WTC11 (cell line): ENCODE results near the gene ATR. TPM values are rescaled to one million over a fixed set of nuclear protein-coding genes. Genes with fewer than 3 reads are reported as not detected.

Experiments used
- ATAC-seq: fragments of 200-7000 bp; cut with Tn5 transposase; 2 replicates; pipeline ENCODE4 v1.10.0; 2021; ENCODE audit warnings: mild to moderate bottlenecking, moderate library complexity
- Bru-seq: library from RNA; stranded (reverse); fragments of 400-500 nt; gene quantifications from one replicate; lab custom pipeline; 2021; lab: Mats Ljungman, UMichigan
- CTCF ChIA-PET: fragments of 300-600 bp; sonication (Branson Sonifier 250); formaldehyde crosslinking; loops from one replicate; lab custom pipeline; 2021; ENCODE audit warnings: antibody characterized with exemption; lab: Charles Lee
- POLR2A ChIA-PET: fragments of 350-600 bp; sonication (Branson Sonifier 250); formaldehyde crosslinking; loops from one replicate; lab custom pipeline; 2021; ENCODE audit warnings: antibody characterized with exemption; lab: Charles Lee
- DNase-seq: peaks from one replicate; pipeline ENCODE4 v3.0.0; 2021; ENCODE audit warnings: low spot score
- H3K27ac Mint-ChIP-seq: 2 replicates; pipeline ENCODE4 v1.8.0; 2021; ENCODE audit warnings: mixed read lengths
- H3K27me3 Mint-ChIP-seq: 2 replicates; pipeline ENCODE4 v1.8.0; 2021; ENCODE audit warnings: low read depth, mild to moderate bottlenecking, moderate library complexity, mixed read lengths
- H3K36me3 Mint-ChIP-seq: 2 replicates; pipeline ENCODE4 v1.8.0; 2021; ENCODE audit warnings: mixed read lengths
- H3K4me1 Mint-ChIP-seq: 2 replicates; pipeline ENCODE4 v1.8.0; 2022; ENCODE audit warnings: mixed read lengths
- H3K4me3 Mint-ChIP-seq: 2 replicates; pipeline ENCODE4 v1.8.0; 2021; ENCODE audit warnings: mild to moderate bottlenecking, moderate library complexity, mixed read lengths
- H3K9me3 Mint-ChIP-seq: 2 replicates; pipeline ENCODE4 v1.8.0; 2021; ENCODE audit warnings: mixed read lengths
- CREM ChIP-seq: sonication (generic); formaldehyde crosslinking; IDR thresholded peaks from 2 replicates; pipeline ENCODE4 v1.8.1; 2022; ENCODE audit warnings: mild to moderate bottlenecking, missing genetic modification reagents, moderate library complexity
- ELF4 ChIP-seq: sonication (generic); formaldehyde crosslinking; IDR thresholded peaks from 2 replicates; pipeline ENCODE4 v1.8.1; 2022; ENCODE audit warnings: low read depth, mild to moderate bottlenecking, moderate library complexity, missing genetic modification reagents
- ETV6 ChIP-seq: sonication (generic); formaldehyde crosslinking; IDR thresholded peaks from 2 replicates; pipeline ENCODE4 v1.8.1; 2022; ENCODE audit warnings: mild to moderate bottlenecking, missing genetic modification reagents
- FOXK1 ChIP-seq: sonication (generic); formaldehyde crosslinking; IDR thresholded peaks from 2 replicates; pipeline ENCODE4 v1.8.0; 2022; ENCODE audit warnings: mild to moderate bottlenecking, moderate library complexity, missing genetic modification reagents
- NFE2L1 ChIP-seq: sonication (generic); formaldehyde crosslinking; IDR thresholded peaks from 2 replicates; pipeline ENCODE4 v1.8.1; 2023; ENCODE audit warnings: missing genetic modification reagents
- RORB ChIP-seq: fragments of 250-450 bp; sonication (Bioruptor Pico); IDR thresholded peaks from 2 replicates; pipeline ENCODE4 v1.9.0; 2021; ENCODE audit warnings: mild to moderate bottlenecking
- SMAD3 ChIP-seq: sonication (generic); formaldehyde crosslinking; IDR thresholded peaks from 2 replicates; pipeline ENCODE4 v1.8.0; 2022; ENCODE audit warnings: missing genetic modification reagents, mild to moderate bottlenecking, borderline replicate concordance
- SMAD4 ChIP-seq: sonication (generic); formaldehyde crosslinking; IDR thresholded peaks from 2 replicates; pipeline ENCODE4 v1.8.0; 2022; ENCODE audit warnings: mild to moderate bottlenecking, missing genetic modification reagents
- TEAD1 ChIP-seq: sonication (generic); formaldehyde crosslinking; IDR thresholded peaks from 2 replicates; pipeline ENCODE4 v1.8.0; 2022; ENCODE audit warnings: mild to moderate bottlenecking, missing genetic modification reagents
- ZNF263 ChIP-seq: sonication (generic); formaldehyde crosslinking; IDR thresholded peaks from 2 replicates; pipeline ENCODE4 v1.8.1; 2022; ENCODE audit warnings: low read depth, mild to moderate bottlenecking, moderate library complexity, missing genetic modification reagents
- ZNF425 ChIP-seq: fragments of 250-450 bp; sonication (Bioruptor Pico); conservative IDR thresholded peaks from 2 replicates; pipeline ENCODE4 v1.9.0; 2021; ENCODE audit warnings: mild to moderate bottlenecking
- long read RNA-seq, 3 experiments: library from RNA in 1 of 3; library from capped mRNA in 1 of 3; library from polyadenylated mRNA in 1 of 3; unstranded in 2 of 3; stranded (forward) in 1 of 3; transcript quantifications; one replicate each; pipeline ENCODE4 v2.0.0, GENCODE V29; 2021
- total RNA-seq: library from RNA; stranded (reverse); gene quantifications from 3 replicates; pipeline ENCODE4 v1.2.3, GENCODE V29; 2021
- TF ChIP-seq, protein P1 (sequence below): sonication (generic); formaldehyde crosslinking; IDR thresholded peaks from 2 replicates; pipeline ENCODE4 v1.8.1; 2023; ENCODE audit warnings: mild to moderate bottlenecking, moderate library complexity, missing genetic modification reagents
- TF ChIP-seq, protein P2 (sequence below): sonication (generic); formaldehyde crosslinking; IDR thresholded peaks from 2 replicates; pipeline ENCODE4 v1.8.0; 2022; ENCODE audit warnings: mild to moderate bottlenecking, missing genetic modification reagents
- TF ChIP-seq, protein P3 (sequence below): fragments of 250-450 bp; sonication (Bioruptor Pico); IDR thresholded peaks from 2 replicates; pipeline ENCODE4 v1.9.0; 2021; ENCODE audit warnings: mild to moderate bottlenecking, borderline replicate concordance
- TF ChIP-seq, protein P4 (sequence below): sonication (generic); formaldehyde crosslinking; IDR thresholded peaks from 2 replicates; pipeline ENCODE4 v1.8.0; 2022; ENCODE audit warnings: missing genetic modification reagents
- TF ChIP-seq, protein P5 (sequence below): sonication (generic); formaldehyde crosslinking; IDR thresholded peaks from 2 replicates; pipeline ENCODE4 v1.8.1; 2022; ENCODE audit warnings: mild to moderate bottlenecking, moderate library complexity, missing genetic modification reagents
- TF ChIP-seq, protein P6 (sequence below): fragments of 250-450 bp; sonication (Bioruptor Pico); IDR thresholded peaks from 2 replicates; pipeline ENCODE4 v1.8.0; 2021; ENCODE audit warnings: mild to moderate bottlenecking

ATR gene
- total RNA-seq = 22.9 to 26.7 TPM (median 24.2 TPM) in 3 replicates
- percentile 77 among the genes with signal in this experiment for Bru-seq, nascent RNA
- long read RNA-seq, experiment 1, full-length matches to known transcripts = 10 of 39 reads
- long read RNA-seq, experiment 1, partial matches to known transcripts = 17 of 39 reads
- long read RNA-seq, experiment 1, other reads (novel, unspliced or antisense) = 12 of 39 reads
- long read RNA-seq, experiment 2, partial matches to known transcripts = 8 of 18 reads
- long read RNA-seq, experiment 2, other reads (novel, unspliced or antisense) = 10 of 18 reads
- long read RNA-seq, experiment 3, partial matches to known transcripts = 1 of 5 reads
- long read RNA-seq, experiment 3, other reads (novel, unspliced or antisense) = 4 of 5 reads

DNA sequence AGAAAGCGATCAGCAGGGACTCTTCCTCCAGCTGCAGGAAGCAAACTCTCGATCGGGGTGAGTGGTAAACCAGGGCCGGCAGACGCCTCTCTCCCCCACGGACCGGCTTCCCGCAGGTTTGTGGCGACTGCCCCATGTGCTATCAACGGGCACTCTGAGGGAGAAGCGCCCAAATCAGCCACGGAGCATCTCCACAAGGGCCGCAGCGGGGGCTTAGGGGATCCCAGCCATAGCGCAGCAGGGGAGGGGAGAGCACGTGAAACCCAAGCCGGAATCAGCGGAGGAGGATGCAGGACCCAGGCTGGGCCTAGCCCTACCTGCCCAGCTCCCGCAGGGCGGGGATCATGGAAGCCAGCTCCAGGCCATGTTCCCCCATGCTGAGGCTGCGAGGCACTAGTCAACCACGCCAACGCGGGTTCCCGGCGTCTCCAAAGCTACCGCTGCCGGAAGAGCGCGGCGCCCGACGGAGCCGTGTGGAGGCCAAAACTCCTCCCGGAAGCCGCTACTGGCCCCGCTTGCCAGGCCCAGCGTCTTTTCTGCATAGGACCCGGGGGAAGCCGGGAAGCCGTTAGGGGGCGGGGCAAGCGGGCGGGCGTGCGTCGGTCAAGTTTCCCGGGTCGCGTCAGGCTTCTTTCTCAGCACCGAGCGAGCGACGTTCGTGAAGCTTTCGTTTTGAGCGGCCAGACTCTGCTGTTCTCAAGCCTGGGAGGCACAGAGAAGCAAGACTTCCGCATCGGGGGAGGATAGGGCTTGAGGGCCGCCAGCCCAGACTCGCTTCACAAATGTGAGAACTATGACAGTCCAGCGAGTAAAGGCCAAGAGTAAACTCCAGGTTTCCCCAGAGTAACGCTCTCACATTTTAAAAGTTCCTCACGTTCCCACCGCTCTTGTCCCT, at the start of gene ATR:
Gene ATR, minus strand, starts transcription at position 405 of the 895 bp plus-strand sequence. Its CDS starts 29 bp downstream, at position 376.
- Mint-ChIP-seq H3K4me3 (peak within 1 kb of the TSS; percentile 98), H3K9me3 (no peaks in the 10 kb centered on the region), H3K27me3 (no peaks in the 10 kb centered on the region), H3K4me1 (peaks cover 34% of the 10 kb centered on the region), H3K36me3 (no peaks in the 10 kb centered on the region), H3K27ac (peak within 1 kb of the TSS; percentile 97)
- ChIA-PET CTCF (interaction anchor here (0.6 to 3.0 kb wide), 3 partner anchors 8 to 102 kb away, joined by 3 to 10 read pairs (median 4); no protein-coding TSS in a partner anchor), POLR2A (interaction anchor here (0.6 to 2.2 kb wide), 6 partner anchors 10 to 446 kb away, joined by 3 to 11 read pairs (median 4); partner anchors contain the start of genes TRPC1 and U2SURP)
- peak; percentile 97 for ATAC-seq
- peak; percentile 97 for DNase-seq
- peak; percentile 94 for TF ChIP-seq TEAD1 (CRISPR knock-in tag)
- TF ChIP-seq, protein P1, sequence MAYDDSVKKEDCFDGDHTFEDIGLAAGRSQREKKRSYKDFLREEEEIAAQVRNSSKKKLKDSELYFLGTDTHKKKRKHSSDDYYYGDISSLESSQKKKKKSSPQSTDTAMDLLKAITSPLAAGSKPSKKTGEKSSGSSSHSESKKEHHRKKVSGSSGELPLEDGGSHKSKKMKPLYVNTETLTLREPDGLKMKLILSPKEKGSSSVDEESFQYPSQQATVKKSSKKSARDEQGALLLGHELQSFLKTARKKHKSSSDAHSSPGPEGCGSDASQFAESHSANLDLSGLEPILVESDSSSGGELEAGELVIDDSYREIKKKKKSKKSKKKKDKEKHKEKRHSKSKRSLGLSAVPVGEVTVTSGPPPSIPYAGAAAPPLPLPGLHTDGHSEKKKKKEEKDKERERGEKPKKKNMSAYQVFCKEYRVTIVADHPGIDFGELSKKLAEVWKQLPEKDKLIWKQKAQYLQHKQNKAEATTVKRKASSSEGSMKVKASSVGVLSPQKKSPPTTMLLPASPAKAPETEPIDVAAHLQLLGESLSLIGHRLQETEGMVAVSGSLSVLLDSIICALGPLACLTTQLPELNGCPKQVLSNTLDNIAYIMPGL = peak; percentile 96
- TF ChIP-seq NFE2L1 (CRISPR knock-in tag) = peak; percentile 86
- TF ChIP-seq FOXK1 (CRISPR knock-in tag) = peak; percentile 95
- no peak for TF ChIP-seq ZNF425
- TF ChIP-seq, protein P2, sequence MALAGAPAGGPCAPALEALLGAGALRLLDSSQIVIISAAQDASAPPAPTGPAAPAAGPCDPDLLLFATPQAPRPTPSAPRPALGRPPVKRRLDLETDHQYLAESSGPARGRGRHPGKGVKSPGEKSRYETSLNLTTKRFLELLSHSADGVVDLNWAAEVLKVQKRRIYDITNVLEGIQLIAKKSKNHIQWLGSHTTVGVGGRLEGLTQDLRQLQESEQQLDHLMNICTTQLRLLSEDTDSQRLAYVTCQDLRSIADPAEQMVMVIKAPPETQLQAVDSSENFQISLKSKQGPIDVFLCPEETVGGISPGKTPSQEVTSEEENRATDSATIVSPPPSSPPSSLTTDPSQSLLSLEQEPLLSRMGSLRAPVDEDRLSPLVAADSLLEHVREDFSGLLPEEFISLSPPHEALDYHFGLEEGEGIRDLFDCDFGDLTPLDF (CRISPR knock-in tag) = peak; percentile 84
- TF ChIP-seq, protein P3, sequence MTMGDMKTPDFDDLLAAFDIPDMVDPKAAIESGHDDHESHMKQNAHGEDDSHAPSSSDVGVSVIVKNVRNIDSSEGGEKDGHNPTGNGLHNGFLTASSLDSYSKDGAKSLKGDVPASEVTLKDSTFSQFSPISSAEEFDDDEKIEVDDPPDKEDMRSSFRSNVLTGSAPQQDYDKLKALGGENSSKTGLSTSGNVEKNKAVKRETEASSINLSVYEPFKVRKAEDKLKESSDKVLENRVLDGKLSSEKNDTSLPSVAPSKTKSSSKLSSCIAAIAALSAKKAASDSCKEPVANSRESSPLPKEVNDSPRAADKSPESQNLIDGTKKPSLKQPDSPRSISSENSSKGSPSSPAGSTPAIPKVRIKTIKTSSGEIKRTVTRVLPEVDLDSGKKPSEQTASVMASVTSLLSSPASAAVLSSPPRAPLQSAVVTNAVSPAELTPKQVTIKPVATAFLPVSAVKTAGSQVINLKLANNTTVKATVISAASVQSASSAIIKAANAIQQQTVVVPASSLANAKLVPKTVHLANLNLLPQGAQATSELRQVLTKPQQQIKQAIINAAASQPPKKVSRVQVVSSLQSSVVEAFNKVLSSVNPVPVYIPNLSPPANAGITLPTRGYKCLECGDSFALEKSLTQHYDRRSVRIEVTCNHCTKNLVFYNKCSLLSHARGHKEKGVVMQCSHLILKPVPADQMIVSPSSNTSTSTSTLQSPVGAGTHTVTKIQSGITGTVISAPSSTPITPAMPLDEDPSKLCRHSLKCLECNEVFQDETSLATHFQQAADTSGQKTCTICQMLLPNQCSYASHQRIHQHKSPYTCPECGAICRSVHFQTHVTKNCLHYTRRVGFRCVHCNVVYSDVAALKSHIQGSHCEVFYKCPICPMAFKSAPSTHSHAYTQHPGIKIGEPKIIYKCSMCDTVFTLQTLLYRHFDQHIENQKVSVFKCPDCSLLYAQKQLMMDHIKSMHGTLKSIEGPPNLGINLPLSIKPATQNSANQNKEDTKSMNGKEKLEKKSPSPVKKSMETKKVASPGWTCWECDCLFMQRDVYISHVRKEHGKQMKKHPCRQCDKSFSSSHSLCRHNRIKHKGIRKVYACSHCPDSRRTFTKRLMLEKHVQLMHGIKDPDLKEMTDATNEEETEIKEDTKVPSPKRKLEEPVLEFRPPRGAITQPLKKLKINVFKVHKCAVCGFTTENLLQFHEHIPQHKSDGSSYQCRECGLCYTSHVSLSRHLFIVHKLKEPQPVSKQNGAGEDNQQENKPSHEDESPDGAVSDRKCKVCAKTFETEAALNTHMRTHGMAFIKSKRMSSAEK (CRISPR knock-in tag) = no peak
- peak; percentile 94; the same call in 1 of the 2 replicates for TF ChIP-seq SMAD3 (CRISPR knock-in tag)
- TF ChIP-seq, protein P4, sequence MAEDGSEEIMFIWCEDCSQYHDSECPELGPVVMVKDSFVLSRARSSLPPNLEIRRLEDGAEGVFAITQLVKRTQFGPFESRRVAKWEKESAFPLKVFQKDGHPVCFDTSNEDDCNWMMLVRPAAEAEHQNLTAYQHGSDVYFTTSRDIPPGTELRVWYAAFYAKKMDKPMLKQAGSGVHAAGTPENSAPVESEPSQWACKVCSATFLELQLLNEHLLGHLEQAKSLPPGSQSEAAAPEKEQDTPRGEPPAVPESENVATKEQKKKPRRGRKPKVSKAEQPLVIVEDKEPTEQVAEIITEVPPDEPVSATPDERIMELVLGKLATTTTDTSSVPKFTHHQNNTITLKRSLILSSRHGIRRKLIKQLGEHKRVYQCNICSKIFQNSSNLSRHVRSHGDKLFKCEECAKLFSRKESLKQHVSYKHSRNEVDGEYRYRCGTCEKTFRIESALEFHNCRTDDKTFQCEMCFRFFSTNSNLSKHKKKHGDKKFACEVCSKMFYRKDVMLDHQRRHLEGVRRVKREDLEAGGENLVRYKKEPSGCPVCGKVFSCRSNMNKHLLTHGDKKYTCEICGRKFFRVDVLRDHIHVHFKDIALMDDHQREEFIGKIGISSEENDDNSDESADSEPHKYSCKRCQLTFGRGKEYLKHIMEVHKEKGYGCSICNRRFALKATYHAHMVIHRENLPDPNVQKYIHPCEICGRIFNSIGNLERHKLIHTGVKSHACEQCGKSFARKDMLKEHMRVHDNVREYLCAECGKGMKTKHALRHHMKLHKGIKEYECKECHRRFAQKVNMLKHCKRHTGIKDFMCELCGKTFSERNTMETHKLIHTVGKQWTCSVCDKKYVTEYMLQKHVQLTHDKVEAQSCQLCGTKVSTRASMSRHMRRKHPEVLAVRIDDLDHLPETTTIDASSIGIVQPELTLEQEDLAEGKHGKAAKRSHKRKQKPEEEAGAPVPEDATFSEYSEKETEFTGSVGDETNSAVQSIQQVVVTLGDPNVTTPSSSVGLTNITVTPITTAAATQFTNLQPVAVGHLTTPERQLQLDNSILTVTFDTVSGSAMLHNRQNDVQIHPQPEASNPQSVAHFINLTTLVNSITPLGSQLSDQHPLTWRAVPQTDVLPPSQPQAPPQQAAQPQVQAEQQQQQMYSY = peak; percentile 74
- no peak for TF ChIP-seq ELF4
- 0 out of 2 replicates have a peak, but pooled peaks have one; percentile 15 for TF ChIP-seq SMAD4 (CRISPR knock-in tag)
- TF ChIP-seq, protein P5, sequence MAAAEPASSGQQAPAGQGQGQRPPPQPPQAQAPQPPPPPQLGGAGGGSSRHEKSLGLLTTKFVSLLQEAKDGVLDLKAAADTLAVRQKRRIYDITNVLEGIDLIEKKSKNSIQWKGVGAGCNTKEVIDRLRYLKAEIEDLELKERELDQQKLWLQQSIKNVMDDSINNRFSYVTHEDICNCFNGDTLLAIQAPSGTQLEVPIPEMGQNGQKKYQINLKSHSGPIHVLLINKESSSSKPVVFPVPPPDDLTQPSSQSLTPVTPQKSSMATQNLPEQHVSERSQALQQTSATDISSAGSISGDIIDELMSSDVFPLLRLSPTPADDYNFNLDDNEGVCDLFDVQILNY (CRISPR knock-in tag) = peak; percentile 97
- TF ChIP-seq, protein P6, sequence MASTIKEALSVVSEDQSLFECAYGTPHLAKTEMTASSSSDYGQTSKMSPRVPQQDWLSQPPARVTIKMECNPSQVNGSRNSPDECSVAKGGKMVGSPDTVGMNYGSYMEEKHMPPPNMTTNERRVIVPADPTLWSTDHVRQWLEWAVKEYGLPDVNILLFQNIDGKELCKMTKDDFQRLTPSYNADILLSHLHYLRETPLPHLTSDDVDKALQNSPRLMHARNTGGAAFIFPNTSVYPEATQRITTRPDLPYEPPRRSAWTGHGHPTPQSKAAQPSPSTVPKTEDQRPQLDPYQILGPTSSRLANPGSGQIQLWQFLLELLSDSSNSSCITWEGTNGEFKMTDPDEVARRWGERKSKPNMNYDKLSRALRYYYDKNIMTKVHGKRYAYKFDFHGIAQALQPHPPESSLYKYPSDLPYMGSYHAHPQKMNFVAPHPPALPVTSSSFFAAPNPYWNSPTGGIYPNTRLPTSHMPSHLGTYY (CRISPR knock-in tag) = no peak
- no peak for TF ChIP-seq RORB
- TF ChIP-seq ZNF263 = no peak
- TF ChIP-seq ETV6 (CRISPR knock-in tag) = peak; percentile 98
- peak; percentile 75 for TF ChIP-seq CREM (CRISPR knock-in tag)
